Nephron progenitor cell (in vitro differentiated cells): Measurements from ENCODE around the gene TSPAN15.
"Not testable (repeated sequence)": the region's sequence is repeated elsewhere in the genome, so short reads cannot be mapped to it uniquely, and the experiment has no call there.

Experiments
- DNase-seq: peaks from one replicate; pipeline ENCODE4 v3.0.0; 2021
- H3K27ac Mint-ChIP-seq: 2 replicates; pipeline ENCODE4 v1.8.0; 2021; ENCODE audit warnings: mild to moderate bottlenecking, moderate library complexity, mixed read lengths
- H3K27me3 Mint-ChIP-seq: 2 replicates; pipeline ENCODE4 v1.8.0; 2021; ENCODE audit warnings: mild to moderate bottlenecking, low read depth, mixed read lengths; ENCODE audit not compliant: poor library complexity
- H3K36me3 Mint-ChIP-seq: 2 replicates; pipeline ENCODE4 v1.8.0; 2021; ENCODE audit warnings: low read depth, mixed read lengths
- H3K4me1 Mint-ChIP-seq: 2 replicates; pipeline ENCODE4 v1.8.0; 2021; ENCODE audit warnings: mixed read lengths
- H3K4me3 Mint-ChIP-seq: 2 replicates; pipeline ENCODE4 v1.8.0; 2021; ENCODE audit warnings: mild to moderate bottlenecking, moderate library complexity, mixed read lengths
- H3K9me3 Mint-ChIP-seq: 2 replicates; pipeline ENCODE4 v1.8.0; 2021; ENCODE audit warnings: mild to moderate bottlenecking, moderate library complexity, mixed read lengths
- CTCF ChIP-seq: fragments of 200-600 bp; sonication (generic); IDR thresholded peaks from 2 replicates; pipeline ENCODE4 v1.5.0; 2021; ENCODE audit warnings: antibody characterized with exemption

The TSPAN15 gene

DNA sequence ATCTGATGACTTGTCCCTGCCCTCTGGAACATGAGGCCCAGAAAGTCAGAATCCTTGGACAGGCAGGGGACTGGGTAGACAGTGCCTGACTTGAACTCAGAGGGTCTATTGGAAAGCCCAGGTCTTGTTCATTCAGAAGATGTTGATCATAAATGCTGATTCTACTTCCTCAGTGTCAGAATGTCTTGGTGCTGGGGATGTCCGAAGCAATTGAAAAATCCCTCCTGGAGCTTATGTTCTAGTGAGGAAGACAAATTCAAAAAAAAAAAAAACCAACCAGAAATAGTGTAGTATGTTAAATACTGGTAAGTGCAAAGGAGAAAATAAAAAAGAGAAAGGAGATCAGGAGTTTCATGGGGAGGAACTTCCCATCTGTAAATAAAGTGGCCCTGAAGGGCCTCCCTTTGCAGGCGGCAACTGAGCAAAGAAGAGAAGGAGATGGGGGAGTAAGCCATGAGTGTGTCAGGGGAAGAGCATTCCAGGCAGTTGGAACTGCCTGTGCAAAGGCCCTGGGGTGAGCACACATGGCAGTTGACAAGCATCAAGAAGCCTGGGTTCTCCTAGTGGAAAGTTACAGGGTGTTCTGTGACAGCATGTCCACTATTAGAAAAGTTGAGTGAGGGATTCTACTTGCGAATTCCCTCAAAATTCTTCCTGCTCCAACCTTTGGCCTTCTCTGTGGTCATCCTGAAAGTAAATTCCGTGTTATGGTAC is 30.7 kb downstream of the TSPAN15 start:
- TF ChIP-seq CTCF: no peak
- Mint-ChIP-seq H3K9me3 (peaks cover under 1% of the 10 kb centered on the region), H3K27ac (peak overlapping the region; percentile 2), H3K4me1 (peaks cover 68% of the 10 kb centered on the region), H3K27me3 (no peaks in the 10 kb centered on the region), H3K4me3 (no peak overlapping the region), H3K36me3 (peaks cover under 1% of the 10 kb centered on the region)
- no peak for DNase-seq

DNA sequence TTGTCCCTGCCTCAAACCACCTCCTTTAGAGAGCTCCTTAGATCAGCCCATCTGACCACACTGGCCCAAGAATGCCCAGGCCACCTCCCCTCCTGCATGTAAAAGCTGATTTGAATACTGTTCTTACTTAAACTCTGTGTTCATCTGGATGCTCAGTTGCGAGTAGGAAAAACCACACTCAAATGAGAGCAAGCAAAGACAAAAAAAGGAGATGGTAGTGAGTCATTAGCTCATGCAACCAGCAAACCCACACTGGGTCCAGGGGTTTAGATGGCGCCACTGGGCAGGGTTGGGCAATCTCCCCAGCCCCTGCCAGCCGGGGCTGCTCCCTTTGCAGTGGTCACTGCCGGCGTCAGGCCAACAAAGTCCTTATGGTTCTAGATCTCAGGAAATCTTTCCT is 32.7 kb downstream of the TSPAN15 start:
- Mint-ChIP-seq H3K27ac (no peak overlapping the region), H3K4me1 (peaks cover 58% of the 10 kb centered on the region), H3K27me3 (no peaks in the 10 kb centered on the region), H3K4me3 (no peak overlapping the region), H3K9me3 (peaks cover 21% of the 10 kb centered on the region), H3K36me3 (peaks cover 20% of the 10 kb centered on the region)
- no peak for TF ChIP-seq CTCF
- DNase-seq: no peak

- H3K36me3 Mint-ChIP-seq: peaks cover 25% of the 10 kb centered on the region
- peaks cover 26% of the 10 kb centered on the region for H3K9me3 Mint-ChIP-seq
- TF ChIP-seq CTCF: no peak
- no peaks in the 10 kb centered on the region for H3K27me3 Mint-ChIP-seq
- no peak for DNase-seq
- no peak overlapping the region for H3K4me3 Mint-ChIP-seq
- H3K4me1 Mint-ChIP-seq: peaks cover 51% of the 10 kb centered on the region
- H3K27ac Mint-ChIP-seq: no peak overlapping the region
These were observed 33.5 kb downstream of the TSPAN15 start for GRCh38 chr10:69484736-69485135.

DNA sequence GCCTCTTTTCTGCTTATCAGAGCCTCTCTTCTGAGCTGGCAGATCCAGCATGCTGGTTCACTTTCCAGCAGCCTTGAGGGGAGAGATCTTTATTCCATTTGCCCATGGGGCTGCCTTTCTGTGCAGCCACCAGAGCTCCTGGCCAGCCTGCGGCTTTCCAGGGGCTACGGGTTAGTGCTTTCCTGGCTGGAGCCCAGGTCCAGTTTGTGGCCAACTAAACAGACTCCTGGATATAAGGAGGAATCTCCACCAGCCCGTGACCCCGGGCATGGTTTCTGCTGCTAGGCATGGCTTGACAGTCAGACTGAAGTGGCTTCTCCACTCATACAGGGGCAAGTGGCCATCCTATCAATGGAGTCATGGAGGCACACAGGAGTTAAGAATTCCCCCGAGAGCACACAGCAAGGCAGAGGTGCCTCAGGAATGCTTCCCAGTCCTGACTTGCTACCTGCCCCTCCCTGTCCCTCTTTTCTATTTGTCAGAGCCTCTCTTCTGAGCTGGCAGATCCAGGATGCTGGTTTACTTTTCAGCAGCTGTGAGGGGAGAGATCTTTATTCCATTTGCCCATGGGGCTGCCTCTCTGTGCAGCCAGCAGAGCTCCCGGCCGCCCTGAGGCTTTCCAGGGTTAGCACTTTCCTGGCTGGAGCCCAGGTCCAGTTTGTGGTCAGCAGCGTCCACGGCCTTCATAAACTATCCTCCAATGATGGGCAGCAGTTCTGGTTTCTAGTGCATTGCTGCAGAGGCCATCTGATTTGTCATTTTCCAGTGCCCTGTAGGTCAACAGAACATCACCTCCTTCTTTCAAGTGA is 35.9 kb downstream of the TSPAN15 start:
- H3K4me1 Mint-ChIP-seq: peaks cover 42% of the 10 kb centered on the region
- no peak for TF ChIP-seq CTCF
- H3K9me3 Mint-ChIP-seq: peaks cover 37% of the 10 kb centered on the region
- DNase-seq: no peak
- H3K4me3 Mint-ChIP-seq: no peak overlapping the region
- peak overlapping the region; percentile 78 for H3K27ac Mint-ChIP-seq
- H3K36me3 Mint-ChIP-seq: peaks cover 29% of the 10 kb centered on the region
- H3K27me3 Mint-ChIP-seq: no peaks in the 10 kb centered on the region

DNA sequence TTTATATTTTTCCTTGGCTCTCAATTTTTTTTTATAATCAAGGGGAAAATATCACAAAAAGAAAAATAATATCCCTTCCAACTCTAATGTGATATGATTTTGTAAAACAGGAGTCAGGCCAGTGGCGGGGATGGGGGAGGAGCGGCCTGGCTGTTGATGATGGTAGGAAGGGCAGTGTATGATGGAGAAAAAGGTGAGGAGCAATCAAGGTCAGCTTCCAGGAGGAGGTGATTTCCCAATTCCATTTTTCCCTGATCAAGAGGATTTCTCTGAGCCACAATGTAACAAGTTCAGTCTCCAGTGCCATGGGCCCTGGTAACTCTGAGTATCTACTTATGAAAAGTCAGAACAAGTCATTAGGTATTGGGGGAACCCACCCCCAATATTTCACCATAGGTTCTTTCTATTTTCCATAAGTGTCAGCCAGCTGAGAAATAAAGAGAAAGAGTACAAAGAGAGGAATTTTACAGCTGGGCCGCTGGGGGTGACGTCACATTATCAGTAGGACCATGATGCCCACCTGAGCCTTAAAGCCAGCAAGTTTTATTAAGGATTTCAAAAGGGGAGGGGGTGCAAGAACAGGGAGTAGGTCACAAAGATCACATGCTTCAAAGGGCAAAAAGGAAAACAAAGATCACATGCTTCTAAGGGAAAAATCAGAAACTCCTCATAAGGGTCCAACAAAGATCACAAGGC is 37.0 kb downstream of the TSPAN15 start:
- Mint-ChIP-seq H3K4me1 (peaks cover 48% of the 10 kb centered on the region), H3K36me3 (peaks cover 29% of the 10 kb centered on the region), H3K9me3 (peaks cover 37% of the 10 kb centered on the region)
- not testable (repeated sequence) for H3K27ac Mint-ChIP-seq, DNase-seq, H3K4me3 Mint-ChIP-seq, H3K27me3 Mint-ChIP-seq

- H3K4me1 Mint-ChIP-seq: peaks cover 45% of the 10 kb centered on the region
- H3K27ac Mint-ChIP-seq, H3K4me3 Mint-ChIP-seq, DNase-seq, H3K27me3 Mint-ChIP-seq: not testable (repeated sequence)
- H3K9me3 Mint-ChIP-seq: peaks cover 37% of the 10 kb centered on the region
- peaks cover 29% of the 10 kb centered on the region for H3K36me3 Mint-ChIP-seq
These were observed 37.6 kb downstream of the TSPAN15 start for GRCh38 chr10:69488856-69489255.
